HL-60 (cell line): ENCODE data around the gene COG6. TPM values are rescaled to one million over a fixed set of nuclear protein-coding genes. Genes with fewer than 3 reads are reported as not detected.

ENCODE experiments used
- DNase-seq, 2 experiments: peaks; one replicate each; pipeline ENCODE4 v3.0.0-alpha.2; 2010 to 2020; ENCODE audit warnings: low read depth in 1 of 2, low spot score in 1 of 2
- H3K27ac ChIP-seq: fragments of 250-450 bp; sonication (Bioruptor Pico); replicated peaks from 2 replicates; pipeline ENCODE4 v1.5.1; 2020; ENCODE audit warnings: mild to moderate bottlenecking, moderate library complexity
- H3K27me3 ChIP-seq: fragments of 250-450 bp; sonication (Bioruptor Pico); 2 replicates; pipeline ENCODE4 v1.5.1; 2021; ENCODE audit warnings: mild to moderate bottlenecking, moderate library complexity; ENCODE audit not compliant: insufficient read depth, poor library complexity, severe bottlenecking
- H3K4me3 ChIP-seq: replicated peaks from 2 replicates; pipeline ENCODE4 v1.5.1; 2011; ENCODE audit warnings: mild to moderate bottlenecking, control low read depth, low read length; ENCODE audit not compliant: insufficient read depth
- GABPA ChIP-seq: IDR thresholded peaks from 2 replicates; pipeline ENCODE4 v1.6.1; 2012; ENCODE audit warnings: low read depth
- POLR2AphosphoS5 ChIP-seq: IDR thresholded peaks from 2 replicates; pipeline ENCODE4 v1.6.1; 2012; ENCODE audit warnings: low read depth
- SPI1 ChIP-seq: IDR thresholded peaks from 2 replicates; pipeline ENCODE4 v1.6.1; 2012; ENCODE audit warnings: low read depth, mild to moderate bottlenecking, borderline replicate concordance
- microRNA-seq: library from miRNA; unstranded; fragments of <30 nt; microRNA quantifications from one replicate; pipeline ENCODE4, GENCODE V29; 2018
- TF ChIP-seq, protein P1 (sequence below): IDR thresholded peaks from 2 replicates; pipeline ENCODE4 v1.6.1; 2012; ENCODE audit warnings: low read depth; ENCODE audit not compliant: insufficient replicate concordance
- TF ChIP-seq, protein P2 (sequence below): IDR thresholded peaks from one replicate; pipeline ENCODE4 v1.5.1; 2011; ENCODE audit warnings: low read length, control low read depth, inconsistent platforms; ENCODE audit not compliant: insufficient read depth

COG6 gene

DNA sequence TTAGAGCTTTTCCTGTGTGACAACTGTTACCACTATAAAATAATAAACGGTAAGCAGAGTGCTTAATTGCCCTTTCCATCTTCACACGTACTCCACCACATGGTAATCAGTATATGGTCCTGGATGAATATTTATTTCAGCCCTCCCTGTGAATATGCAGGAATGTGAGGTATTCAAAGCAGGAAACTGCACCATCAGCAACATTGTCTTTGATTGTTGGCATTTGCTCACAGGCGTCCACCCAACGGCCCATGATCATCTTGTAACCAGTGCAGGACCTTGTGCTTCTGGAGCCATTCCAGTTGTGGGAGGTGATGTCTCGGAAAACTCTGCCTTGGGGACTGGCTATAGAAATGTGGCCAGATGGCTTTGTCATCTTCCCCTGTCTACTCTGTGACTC is 132.6 kb downstream of the COG6 start:
- no peak for DNase-seq
- TF ChIP-seq, protein P1, sequence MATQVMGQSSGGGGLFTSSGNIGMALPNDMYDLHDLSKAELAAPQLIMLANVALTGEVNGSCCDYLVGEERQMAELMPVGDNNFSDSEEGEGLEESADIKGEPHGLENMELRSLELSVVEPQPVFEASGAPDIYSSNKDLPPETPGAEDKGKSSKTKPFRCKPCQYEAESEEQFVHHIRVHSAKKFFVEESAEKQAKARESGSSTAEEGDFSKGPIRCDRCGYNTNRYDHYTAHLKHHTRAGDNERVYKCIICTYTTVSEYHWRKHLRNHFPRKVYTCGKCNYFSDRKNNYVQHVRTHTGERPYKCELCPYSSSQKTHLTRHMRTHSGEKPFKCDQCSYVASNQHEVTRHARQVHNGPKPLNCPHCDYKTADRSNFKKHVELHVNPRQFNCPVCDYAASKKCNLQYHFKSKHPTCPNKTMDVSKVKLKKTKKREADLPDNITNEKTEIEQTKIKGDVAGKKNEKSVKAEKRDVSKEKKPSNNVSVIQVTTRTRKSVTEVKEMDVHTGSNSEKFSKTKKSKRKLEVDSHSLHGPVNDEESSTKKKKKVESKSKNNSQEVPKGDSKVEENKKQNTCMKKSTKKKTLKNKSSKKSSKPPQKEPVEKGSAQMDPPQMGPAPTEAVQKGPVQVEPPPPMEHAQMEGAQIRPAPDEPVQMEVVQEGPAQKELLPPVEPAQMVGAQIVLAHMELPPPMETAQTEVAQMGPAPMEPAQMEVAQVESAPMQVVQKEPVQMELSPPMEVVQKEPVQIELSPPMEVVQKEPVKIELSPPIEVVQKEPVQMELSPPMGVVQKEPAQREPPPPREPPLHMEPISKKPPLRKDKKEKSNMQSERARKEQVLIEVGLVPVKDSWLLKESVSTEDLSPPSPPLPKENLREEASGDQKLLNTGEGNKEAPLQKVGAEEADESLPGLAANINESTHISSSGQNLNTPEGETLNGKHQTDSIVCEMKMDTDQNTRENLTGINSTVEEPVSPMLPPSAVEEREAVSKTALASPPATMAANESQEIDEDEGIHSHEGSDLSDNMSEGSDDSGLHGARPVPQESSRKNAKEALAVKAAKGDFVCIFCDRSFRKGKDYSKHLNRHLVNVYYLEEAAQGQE = no peak
- TF ChIP-seq SPI1 (no peak), GABPA (no peak), POLR2AphosphoS5 (no peak)
- TF ChIP-seq, protein P2, sequence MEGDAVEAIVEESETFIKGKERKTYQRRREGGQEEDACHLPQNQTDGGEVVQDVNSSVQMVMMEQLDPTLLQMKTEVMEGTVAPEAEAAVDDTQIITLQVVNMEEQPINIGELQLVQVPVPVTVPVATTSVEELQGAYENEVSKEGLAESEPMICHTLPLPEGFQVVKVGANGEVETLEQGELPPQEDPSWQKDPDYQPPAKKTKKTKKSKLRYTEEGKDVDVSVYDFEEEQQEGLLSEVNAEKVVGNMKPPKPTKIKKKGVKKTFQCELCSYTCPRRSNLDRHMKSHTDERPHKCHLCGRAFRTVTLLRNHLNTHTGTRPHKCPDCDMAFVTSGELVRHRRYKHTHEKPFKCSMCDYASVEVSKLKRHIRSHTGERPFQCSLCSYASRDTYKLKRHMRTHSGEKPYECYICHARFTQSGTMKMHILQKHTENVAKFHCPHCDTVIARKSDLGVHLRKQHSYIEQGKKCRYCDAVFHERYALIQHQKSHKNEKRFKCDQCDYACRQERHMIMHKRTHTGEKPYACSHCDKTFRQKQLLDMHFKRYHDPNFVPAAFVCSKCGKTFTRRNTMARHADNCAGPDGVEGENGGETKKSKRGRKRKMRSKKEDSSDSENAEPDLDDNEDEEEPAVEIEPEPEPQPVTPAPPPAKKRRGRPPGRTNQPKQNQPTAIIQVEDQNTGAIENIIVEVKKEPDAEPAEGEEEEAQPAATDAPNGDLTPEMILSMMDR = no peak
- H3K4me3 ChIP-seq = no peak overlapping the region
- H3K27ac ChIP-seq = no peak overlapping the region
- H3K27me3 ChIP-seq = no peaks in the 10 kb centered on the region

DNA sequence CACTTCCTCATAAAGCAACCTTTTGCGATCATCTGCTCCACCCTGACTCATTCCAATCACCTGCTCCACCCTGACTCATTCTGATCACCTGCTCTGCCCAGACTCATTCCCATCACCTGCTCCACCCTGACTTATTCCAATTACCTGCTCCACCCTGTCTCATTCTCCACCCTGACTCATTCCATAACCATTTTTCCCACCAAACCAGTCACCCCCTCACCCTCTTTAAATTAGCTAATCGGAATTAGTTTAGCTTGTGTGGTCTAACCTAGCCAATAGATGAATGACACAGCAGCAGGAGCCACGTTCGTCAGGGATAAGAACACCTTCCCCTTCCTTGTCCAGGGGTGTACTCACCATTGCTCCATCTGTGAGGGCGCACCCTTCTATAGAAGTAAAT is 134.0 kb downstream of the COG6 start:
- Histone ChIP-seq H3K27me3 (no peaks in the 10 kb centered on the region), H3K27ac (no peak overlapping the region), H3K4me3 (no peak overlapping the region)
- TF ChIP-seq SPI1 (no peak), POLR2AphosphoS5 (no peak), GABPA (no peak)
- TF ChIP-seq, protein P2 = no peak
- TF ChIP-seq, protein P1 = no peak
- DNase-seq = no peak

Small RNA genes within 50 kb of the gene (microRNA-seq; reads per million reads assigned to microRNA genes)
- not detected for gene MIR4305
